Spleen (tissue), 11 donors: ENCODE results near the gene PDLIM7. TPM values are rescaled to one million over a fixed set of nuclear protein-coding genes. Genes with fewer than 3 reads are reported as not detected.

Experiments used
- DNase-seq: peaks from one replicate; pipeline ENCODE4 v3.0.0-alpha.2; 2020
- H3K27ac ChIP-seq, 8 donors: fragments of 200-600 bp; sonication (generic) in 7 of 8; 1 replicate in 4 of 8; 2 replicates in 4 of 8; pipeline versions ENCODE4 v1.5.0 to v1.8.0; 2016 to 2021; ENCODE audit warnings: inconsistent platforms in 4 of 8, mild to moderate bottlenecking in 4 of 8, moderate library complexity in 1 of 8
- H3K27me3 ChIP-seq, 7 donors: fragments of 200-600 bp; sonication (generic) in 6 of 7; replicated peaks in 1 of 7; 1 replicate in 4 of 7; 2 replicates in 3 of 7; pipeline versions ENCODE4 v1.5.0 to v1.8.0; 2016 to 2021; ENCODE audit warnings: inconsistent platforms in 3 of 7, mild to moderate bottlenecking in 1 of 7
- H3K36me3 ChIP-seq, 6 donors: fragments of 200-600 bp; sonication (generic) in 5 of 6; 1 replicate in 4 of 6; 2 replicates in 2 of 6; pipeline versions ENCODE4 v1.5.0 to v1.8.0; 2016 to 2021; ENCODE audit warnings: inconsistent platforms in 2 of 6
- H3K4me1 ChIP-seq, 6 donors: fragments of 200-600 bp; sonication (generic) in 5 of 6; 1 replicate in 3 of 6; 2 replicates in 3 of 6; pipeline versions ENCODE4 v1.5.0 to v1.8.0; 2016 to 2021; ENCODE audit warnings: inconsistent platforms in 3 of 6
- H3K4me3 ChIP-seq, 8 donors: fragments of 200-600 bp; sonication (generic) in 7 of 8; 1 replicate in 4 of 8; 2 replicates in 4 of 8; pipeline versions ENCODE4 v1.5.0 to v1.8.0; 2016 to 2021; ENCODE audit warnings: inconsistent platforms in 4 of 8, mild to moderate bottlenecking in 4 of 8, moderate library complexity in 2 of 8
- H3K9me3 ChIP-seq, 8 donors: fragments of 200-600 bp; sonication (generic) in 7 of 8; 1 replicate in 4 of 8; 2 replicates in 4 of 8; pipeline versions ENCODE4 v1.5.0 to v1.8.0; 2016 to 2021; ENCODE audit warnings: inconsistent platforms in 4 of 8
- POLR2A ChIP-seq, 3 donors: fragments of 450-650 bp; IDR thresholded peaks; one replicate each; pipeline ENCODE4 v1.5.1; 2017; ENCODE audit warnings: antibody characterized with exemption in 3 of 3, mild to moderate bottlenecking in 1 of 3
- POLR2AphosphoS5 ChIP-seq, 3 donors: sonication (generic); formaldehyde crosslinking; IDR thresholded peaks; one replicate each; pipeline ENCODE4 v1.5.1; 2017; ENCODE audit warnings: antibody characterized with exemption in 3 of 3
- WGBS, 5 donors: extraction: QIAGEN DNeasy Blood & Tissue Kit in 3 of 5; methylation state at CpG; one replicate each; pipeline versions ENCODE4 v1.1.5 to v1.1.7; 2013 to 2018; 5-methylcytosine and 5-hydroxymethylcytosine counted together
- intact Hi-C: fragments of 100-400 bp; cut with DNase I; formaldehyde crosslinking; loops from one replicate; pipeline ENCODE4 v1.15.0; 2023; ENCODE audit warnings: low total_unique reads
- polyA plus RNA-seq, 3 donors: library from polyadenylated mRNA; stranded (reverse); fragments of 200-250 nt; gene quantifications; one replicate each; pipeline ENCODE4 v1.2.1, GENCODE V29; 2013
- total RNA-seq, 7 donors: library from RNA; depleted of rRNA in 3 of 7; stranded (reverse); fragments of >200 nt in 3 of 7; fragmentation: NEBNext Ultra II Directional in 4 of 7; extraction: Animal tissue kit (Norgen Biotek cat#: 25700) in 4 of 7; gene quantifications; one replicate each; pipeline versions ENCODE4 v1.1.0 to v1.2.1, GENCODE V29; 2016 to 2021
- TF ChIP-seq, protein P1 (sequence below), 11 experiments: fragments of 200-600 bp in 7 of 11; fragments of 450-650 bp in 4 of 11; sonication (generic) in 4 of 11; IDR thresholded peaks in 8 of 11; conservative IDR thresholded peaks in 3 of 11; 1 replicate in 7 of 11; 2 replicates in 4 of 11; pipeline versions ENCODE4 v1.4.0 to v1.8.0; 2016 to 2021; ENCODE audit warnings: antibody characterized with exemption in 11 of 11, inconsistent platforms in 4 of 11, mild to moderate bottlenecking in 1 of 11
- donor health status: healthy with polysubstance abuse.
- donor health status: DM: no; HTN: no; CAD: no; lungs with moderate emphysema.
- donor health status: DM: no; HTN: no; CAD: no.
- donor health status: Bipolar disorder and iron deficiency.
- donor health status: healthy.
- donor health status: DM: no; HTN: no; CAD: no.
- donor health status: DM: yes; HTN: yes; CAD: no.

The PDLIM7 gene
- total and polyA plus RNA-seq, 10 donors: 42.5 to 220 (median 85.1) TPM

GRCh38 chr5:177490992-177491391 lies 6.4 kb downstream of the PDLIM7 start:
- TF ChIP-seq POLR2AphosphoS5 (IDR thresholded peaks at IDR 0.05): no peak
- TF ChIP-seq, protein P1, sequence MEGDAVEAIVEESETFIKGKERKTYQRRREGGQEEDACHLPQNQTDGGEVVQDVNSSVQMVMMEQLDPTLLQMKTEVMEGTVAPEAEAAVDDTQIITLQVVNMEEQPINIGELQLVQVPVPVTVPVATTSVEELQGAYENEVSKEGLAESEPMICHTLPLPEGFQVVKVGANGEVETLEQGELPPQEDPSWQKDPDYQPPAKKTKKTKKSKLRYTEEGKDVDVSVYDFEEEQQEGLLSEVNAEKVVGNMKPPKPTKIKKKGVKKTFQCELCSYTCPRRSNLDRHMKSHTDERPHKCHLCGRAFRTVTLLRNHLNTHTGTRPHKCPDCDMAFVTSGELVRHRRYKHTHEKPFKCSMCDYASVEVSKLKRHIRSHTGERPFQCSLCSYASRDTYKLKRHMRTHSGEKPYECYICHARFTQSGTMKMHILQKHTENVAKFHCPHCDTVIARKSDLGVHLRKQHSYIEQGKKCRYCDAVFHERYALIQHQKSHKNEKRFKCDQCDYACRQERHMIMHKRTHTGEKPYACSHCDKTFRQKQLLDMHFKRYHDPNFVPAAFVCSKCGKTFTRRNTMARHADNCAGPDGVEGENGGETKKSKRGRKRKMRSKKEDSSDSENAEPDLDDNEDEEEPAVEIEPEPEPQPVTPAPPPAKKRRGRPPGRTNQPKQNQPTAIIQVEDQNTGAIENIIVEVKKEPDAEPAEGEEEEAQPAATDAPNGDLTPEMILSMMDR (IDR thresholded peaks at IDR 0.05 in 8 of 11, conservative IDR thresholded peaks at IDR 0.05 in 3 of 11): no peak
- TF ChIP-seq POLR2A (IDR thresholded peaks at IDR 0.05): no peak
- no peak for DNase-seq
- 88 to 97% (median 95%) methylated on average over 8 to 16 of the region's 16 CpGs for WGBS, 5 donors
- Histone ChIP-seq H3K27me3 (no peaks in the 10 kb centered on the region), H3K36me3 (peaks cover 0 to 71% (median 57%) of the 10 kb centered on the region in 6 donors), H3K4me1 (peaks cover 28 to 72% (median 53%) of the 10 kb centered on the region in 6 donors), H3K4me3 (no peak overlapping the region), H3K27ac (peak overlapping the region in 3 of 8 donors; percentile 20 to 91 (median 21)), H3K9me3 (no peaks in the 10 kb centered on the region)
- intact Hi-C loops: no loop called here

DNA sequence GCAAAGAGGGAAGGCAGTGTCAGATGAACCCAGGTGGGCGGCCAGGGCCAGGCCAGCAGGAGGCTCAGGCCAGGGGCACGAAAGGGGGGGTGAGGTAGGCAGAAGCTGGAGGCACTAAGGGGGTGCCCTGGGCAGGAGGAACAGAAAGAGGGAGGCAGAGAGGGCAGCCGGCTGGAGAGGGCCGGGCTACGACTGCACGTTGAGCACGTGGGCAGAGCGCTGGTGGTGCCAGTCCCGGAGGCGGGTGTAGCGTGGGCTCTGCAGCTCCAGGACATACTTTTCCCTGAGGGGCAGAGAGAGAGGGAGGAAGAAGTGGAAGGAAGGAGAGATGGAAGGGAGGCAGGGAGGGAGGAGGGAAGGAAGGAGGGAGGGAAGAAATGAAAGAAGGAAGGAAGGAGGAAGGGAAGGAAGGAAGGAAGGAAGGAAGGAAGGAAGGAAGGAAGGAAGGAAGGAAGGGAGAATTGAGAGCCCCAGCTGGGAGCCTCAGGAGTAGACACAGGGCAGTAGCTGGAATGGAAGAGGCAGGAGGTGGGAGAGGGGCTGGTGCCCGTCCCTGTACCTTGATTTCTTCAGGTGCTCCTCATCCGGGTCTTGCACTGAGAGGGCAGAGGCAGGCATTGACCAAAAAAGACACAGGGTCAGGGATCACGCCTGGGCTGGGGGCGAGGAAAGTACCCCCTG lies 7.0 kb downstream of the PDLIM7 start:
- Histone ChIP-seq H3K4me3 (no peak overlapping the region), H3K4me1 (peaks cover 23 to 66% (median 47%) of the 10 kb centered on the region in 6 donors), H3K9me3 (no peaks in the 10 kb centered on the region), H3K27ac (peak overlapping the region in 2 of 8 donors; percentile 36 to 91), H3K36me3 (peaks cover 0 to 76% (median 60%) of the 10 kb centered on the region in 6 donors), H3K27me3 (no peaks in the 10 kb centered on the region)
- intact Hi-C loops: no loop called here
- TF ChIP-seq, protein P1 (IDR thresholded peaks at IDR 0.05 in 8 of 11, conservative IDR thresholded peaks at IDR 0.05 in 3 of 11): no peak
- TF ChIP-seq POLR2AphosphoS5 (IDR thresholded peaks at IDR 0.05): peak in 1 of 3 donors; percentile 15
- no peak for DNase-seq
- 70 to 88% (median 81%) methylated on average over 15 of the region's 15 CpGs for WGBS, 5 donors

- H3K27me3 ChIP-seq: no peaks in the 10 kb centered on the region
- peak overlapping the region in 1 of 8 donors; percentile 91 for H3K27ac ChIP-seq
- H3K4me3 ChIP-seq: no peak overlapping the region
- H3K4me1 ChIP-seq: peaks cover 10 to 54% (median 35%) of the 10 kb centered on the region in 6 donors
- H3K9me3 ChIP-seq: no peaks in the 10 kb centered on the region
- DNase-seq: no peak
- peak in 1 of 3 donors; percentile 60 for TF ChIP-seq POLR2AphosphoS5 (IDR thresholded peaks at IDR 0.05)
- TF ChIP-seq, protein P1 (IDR thresholded peaks at IDR 0.05 in 8 of 11, conservative IDR thresholded peaks at IDR 0.05 in 3 of 11): no peak
- 69 to 89% (median 79%) methylated on average over 7 to 26 of the region's 26 CpGs for WGBS, 5 donors
- intact Hi-C loops: no loop called here
- H3K36me3 ChIP-seq: peaks cover 0 to 89% (median 63%) of the 10 kb centered on the region in 6 donors
Measured at GRCh38 chr5:177489119-177489716, 8.2 kb downstream of the PDLIM7 start.

DNA sequence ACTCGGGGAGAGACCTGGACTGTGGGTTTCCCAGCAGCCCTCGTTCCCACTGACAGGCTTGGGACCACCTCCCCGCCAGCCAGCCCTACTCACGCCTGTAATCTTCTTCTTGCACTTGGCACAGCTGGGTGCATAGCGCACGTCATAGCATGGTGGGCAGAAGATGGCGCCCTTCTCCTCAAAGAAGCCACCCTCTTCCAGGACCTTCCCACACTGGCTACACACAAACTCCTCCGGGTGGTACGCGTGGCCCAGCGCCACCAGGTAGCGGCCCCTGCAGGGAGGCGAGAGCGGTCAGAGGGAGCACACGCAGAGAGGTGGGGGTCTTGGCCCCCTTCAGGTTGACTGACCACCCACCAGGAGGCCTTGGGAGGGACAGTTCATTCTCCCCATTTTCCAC lies 9.4 kb downstream of the PDLIM7 start:
- WGBS, 5 donors: 88 to 93% (median 91%) methylated on average over 13 to 15 of the region's 15 CpGs
- no peak for DNase-seq
- Histone ChIP-seq H3K27ac (no peak overlapping the region), H3K36me3 (peaks cover 0 to 100% (median 71%) of the 10 kb centered on the region in 6 donors), H3K27me3 (no peaks in the 10 kb centered on the region), H3K4me3 (no peak overlapping the region), H3K4me1 (peaks cover 0 to 42% (median 24%) of the 10 kb centered on the region in 6 donors), H3K9me3 (no peaks in the 10 kb centered on the region)
- TF ChIP-seq POLR2A (IDR thresholded peaks at IDR 0.05) (no peak), POLR2AphosphoS5 (IDR thresholded peaks at IDR 0.05) (peak in 2 of 3 donors; percentile 24 to 54)
- TF ChIP-seq, protein P1 (IDR thresholded peaks at IDR 0.05 in 8 of 11, conservative IDR thresholded peaks at IDR 0.05 in 3 of 11): peak in 1 of 11 experiments; percentile 10
- intact Hi-C loops: no loop called here
